BJ (cell line): ENCODE results near the gene SRRM5. TPM values are rescaled to one million over a fixed set of nuclear protein-coding genes. Genes with fewer than 3 reads are reported as not detected.

Source experiments
- CTCF ChIA-PET: fragments of 350-600 bp; formaldehyde crosslinking; extraction: SDS; loops from one replicate; lab custom pipeline; 2021; ENCODE audit warnings: antibody characterized with exemption, inconsistent platforms; lab: Yijun Ruan, JAX
- POLR2A ChIA-PET: fragments of 300-600 bp; sonication (Branson Sonifier 250); formaldehyde crosslinking; extraction: SDS; loops from one replicate; lab custom pipeline; 2021; ENCODE audit warnings: antibody characterized with exemption; lab: Charles Lee
- DNase-seq: peaks from one replicate; pipeline ENCODE4 v3.0.0-alpha.2; 2011; ENCODE audit warnings: low read depth
- H3K27me3 ChIP-seq: 2 replicates; pipeline ENCODE4 v1.6.0; 2011; ENCODE audit warnings: low read length; ENCODE audit not compliant: control insufficient read depth, insufficient read depth
- H3K36me3 ChIP-seq: 2 replicates; pipeline ENCODE4 v1.5.1; 2011; ENCODE audit warnings: low read length; ENCODE audit not compliant: control insufficient read depth, insufficient read depth
- H3K4me3 ChIP-seq: 2 replicates; pipeline ENCODE4 v1.5.1; 2011; ENCODE audit warnings: low read depth, mild to moderate bottlenecking, control low read depth, low read length
- polyA plus RNA-seq: library from polyadenylated mRNA; depleted of rRNA; stranded (reverse); fragments of >200 nt; gene quantifications from 2 replicates; pipeline ENCODE4 v1.2.3, GENCODE V29; 2011
- TF ChIP-seq, protein P1 (sequence below): IDR thresholded peaks from 2 replicates; pipeline ENCODE4 v1.5.1; 2011; ENCODE audit warnings: low read depth, mild to moderate bottlenecking, control low read depth, inconsistent platforms, low read length, moderate library complexity; ENCODE audit not compliant: insufficient read depth

SRRM5 gene
- polyA plus RNA-seq, 1 experiment = 0.04 TPM

- ChIA-PET CTCF (no interaction called here), POLR2A (interaction anchor here (0.6 kb wide), 2 partner anchors 12 to 119 kb away, joined by 3 read pairs; no protein-coding TSS in a partner anchor)
- no peak for DNase-seq
- H3K36me3 ChIP-seq = peaks cover 32% of the 10 kb centered on the region
- TF ChIP-seq, protein P1, sequence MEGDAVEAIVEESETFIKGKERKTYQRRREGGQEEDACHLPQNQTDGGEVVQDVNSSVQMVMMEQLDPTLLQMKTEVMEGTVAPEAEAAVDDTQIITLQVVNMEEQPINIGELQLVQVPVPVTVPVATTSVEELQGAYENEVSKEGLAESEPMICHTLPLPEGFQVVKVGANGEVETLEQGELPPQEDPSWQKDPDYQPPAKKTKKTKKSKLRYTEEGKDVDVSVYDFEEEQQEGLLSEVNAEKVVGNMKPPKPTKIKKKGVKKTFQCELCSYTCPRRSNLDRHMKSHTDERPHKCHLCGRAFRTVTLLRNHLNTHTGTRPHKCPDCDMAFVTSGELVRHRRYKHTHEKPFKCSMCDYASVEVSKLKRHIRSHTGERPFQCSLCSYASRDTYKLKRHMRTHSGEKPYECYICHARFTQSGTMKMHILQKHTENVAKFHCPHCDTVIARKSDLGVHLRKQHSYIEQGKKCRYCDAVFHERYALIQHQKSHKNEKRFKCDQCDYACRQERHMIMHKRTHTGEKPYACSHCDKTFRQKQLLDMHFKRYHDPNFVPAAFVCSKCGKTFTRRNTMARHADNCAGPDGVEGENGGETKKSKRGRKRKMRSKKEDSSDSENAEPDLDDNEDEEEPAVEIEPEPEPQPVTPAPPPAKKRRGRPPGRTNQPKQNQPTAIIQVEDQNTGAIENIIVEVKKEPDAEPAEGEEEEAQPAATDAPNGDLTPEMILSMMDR = no peak
- no peak overlapping the region for H3K4me3 ChIP-seq
- no peaks in the 10 kb centered on the region for H3K27me3 ChIP-seq
These were observed 44.5 kb downstream of the SRRM5 start for GRCh38 chr19:43656436-43656835.

DNA sequence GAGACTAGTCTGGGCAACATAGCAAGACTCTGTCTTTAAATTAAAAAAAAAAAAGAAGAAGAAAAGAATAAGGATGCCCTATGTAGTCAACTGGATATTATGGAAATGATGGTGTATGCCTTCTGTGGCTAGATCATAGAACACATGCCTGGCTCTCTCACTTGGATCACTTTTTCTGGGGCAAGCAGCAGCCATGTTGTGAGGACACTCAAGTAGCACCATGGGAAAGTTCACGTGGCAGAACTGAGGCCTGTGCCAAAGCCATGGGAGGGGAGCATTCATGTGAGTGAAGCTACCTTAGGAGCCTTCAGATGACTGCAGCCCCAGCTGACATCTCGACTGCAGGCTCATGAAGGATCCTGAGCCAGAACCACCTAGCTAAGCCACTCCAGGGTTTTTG lies 46.1 kb downstream of the SRRM5 start:
- TF ChIP-seq, protein P1 = no peak
- Histone ChIP-seq H3K27me3 (no peaks in the 10 kb centered on the region), H3K4me3 (no peak overlapping the region), H3K36me3 (peaks cover 32% of the 10 kb centered on the region)
- no peak for DNase-seq
- CTCF ChIA-PET = no interaction called here
- POLR2A ChIA-PET = no interaction called here

DNA sequence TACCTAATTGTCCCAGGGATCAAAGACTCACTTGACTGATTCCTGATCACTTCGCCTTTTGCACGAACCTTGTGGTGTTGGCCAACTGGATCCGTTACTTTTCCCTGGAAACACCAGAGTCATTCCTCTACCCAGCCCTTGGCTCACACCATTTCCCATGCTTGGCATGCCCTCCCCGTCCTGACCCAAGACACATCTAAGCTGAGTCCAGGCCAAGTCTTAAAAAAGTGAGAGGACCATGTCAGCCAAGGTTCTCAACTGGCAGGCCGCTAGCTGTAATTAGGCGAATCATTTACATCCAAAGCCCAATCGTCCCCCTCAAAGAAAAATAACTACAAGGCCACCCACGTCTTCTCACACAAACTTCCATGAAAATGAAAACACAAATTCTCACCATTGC lies 46.6 kb downstream of the SRRM5 start:
- POLR2A ChIA-PET = no interaction called here
- no peaks in the 10 kb centered on the region for H3K27me3 ChIP-seq
- H3K36me3 ChIP-seq = peaks cover 35% of the 10 kb centered on the region
- H3K4me3 ChIP-seq = no peak overlapping the region
- DNase-seq = no peak
- TF ChIP-seq, protein P1 = no peak
- CTCF ChIA-PET = no interaction called here

DNA sequence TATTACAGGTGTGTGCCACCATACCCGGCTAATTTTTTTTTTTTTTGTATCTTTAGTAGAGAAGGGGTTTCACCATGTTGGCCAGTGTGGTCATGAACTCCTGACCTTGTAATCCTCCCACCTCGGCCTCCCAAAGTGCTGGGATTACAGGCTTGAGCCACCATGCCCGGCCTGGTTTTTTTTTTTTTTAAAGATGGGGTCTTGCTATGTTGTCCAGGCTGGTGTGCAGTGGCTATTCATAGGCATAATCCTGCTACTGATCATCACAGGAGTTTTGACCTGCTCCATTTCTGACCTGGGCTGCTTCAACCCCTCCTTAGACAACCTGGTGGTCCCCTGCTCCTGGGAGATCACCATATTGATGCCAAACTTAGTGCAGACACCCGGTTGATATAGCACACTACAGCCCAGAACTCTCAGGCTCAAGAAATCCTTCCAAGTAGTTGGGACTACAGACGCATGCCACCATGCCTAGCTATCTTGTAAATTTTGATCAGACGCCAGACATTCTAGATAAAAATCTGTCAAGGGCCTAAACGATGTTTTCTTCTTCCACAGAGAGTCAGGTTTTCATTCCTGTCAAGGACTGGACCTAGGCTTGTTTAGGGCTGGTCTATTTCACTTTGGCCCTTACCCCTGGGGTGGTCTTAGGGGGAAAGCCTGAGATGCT lies 48.5 kb downstream of the SRRM5 start:
- Histone ChIP-seq H3K27me3 (no peaks in the 10 kb centered on the region), H3K36me3 (peaks cover 40% of the 10 kb centered on the region), H3K4me3 (no peak overlapping the region)
- ChIA-PET POLR2A (no interaction called here), CTCF (interaction anchor here (2.9 kb wide), 1 partner anchor 8 kb away, joined by 8 read pairs; no protein-coding TSS in a partner anchor)
- DNase-seq = no peak
- TF ChIP-seq, protein P1 = no peak

DNA sequence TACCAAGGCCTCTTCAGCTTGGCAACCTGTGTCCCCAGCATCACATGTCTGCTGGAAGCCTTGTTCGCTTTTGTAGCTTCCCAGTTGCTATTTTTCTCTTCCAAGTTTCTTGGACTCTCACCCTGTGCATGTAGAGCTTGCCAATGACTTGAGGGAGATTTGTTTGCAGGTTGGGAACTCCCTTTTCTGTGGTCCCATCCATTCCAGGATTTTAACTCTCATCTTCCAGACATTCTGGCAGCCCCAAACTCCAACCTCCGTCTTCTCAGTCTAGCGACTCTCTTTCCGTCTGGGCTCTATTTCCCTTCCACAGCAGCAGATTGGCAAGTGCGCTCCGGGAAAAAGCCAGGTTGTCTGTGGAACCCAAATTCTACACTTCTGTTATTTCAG lies 49.1 kb downstream of the SRRM5 start:
- Histone ChIP-seq H3K36me3 (peaks cover 38% of the 10 kb centered on the region), H3K4me3 (no peak overlapping the region), H3K27me3 (no peaks in the 10 kb centered on the region)
- TF ChIP-seq, protein P1 = no peak
- ChIA-PET CTCF (interaction anchor here (2.9 kb wide), 1 partner anchor 9 kb away, joined by 8 read pairs; no protein-coding TSS in a partner anchor), POLR2A (no interaction called here)
- DNase-seq = no peak
